Inflammatory macrophage treated with lipopolysaccharide for 4 hours (primary cell): ENCODE results near the gene GBF1.

ENCODE experiments used
- DNase-seq: peaks from one replicate; pipeline ENCODE4 v3.0.0-alpha.2; 2020

GBF1 gene

GRCh38 chr10:102352066-102352715 lies 106.9 kb downstream of the GBF1 start:
- DNase-seq = peak; percentile 63

- DNase-seq = no peak
Measured at GRCh38 chr10:102354451-102354850, 109.1 kb downstream of the GBF1 start.

GRCh38 chr10:102358712-102359382 lies 113.5 kb downstream of the GBF1 start:
- no peak for DNase-seq

GRCh38 chr10:102367441-102367840 lies 122.1 kb downstream of the GBF1 start:
- no peak for DNase-seq

DNA sequence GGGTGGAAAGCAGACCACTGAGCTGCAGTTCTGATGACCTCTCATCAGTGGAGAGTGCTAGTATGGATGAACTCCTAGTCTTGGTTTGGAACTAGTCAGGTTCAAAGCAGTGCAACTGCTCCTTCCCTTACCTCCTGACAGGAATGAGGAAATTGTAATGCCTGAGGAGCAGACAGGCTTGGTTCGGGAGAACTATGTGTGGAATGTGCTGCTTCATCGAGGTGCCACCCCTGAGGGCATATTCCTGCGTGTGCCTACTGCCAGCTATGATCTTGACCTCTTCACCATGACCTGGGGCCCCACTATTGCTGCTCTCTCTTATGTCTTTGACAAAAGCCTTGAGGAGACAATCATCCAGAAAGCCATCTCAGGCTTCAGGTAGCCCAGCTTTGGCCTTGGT lies 122.7 kb downstream of the GBF1 start:
- no peak for DNase-seq

DNA sequence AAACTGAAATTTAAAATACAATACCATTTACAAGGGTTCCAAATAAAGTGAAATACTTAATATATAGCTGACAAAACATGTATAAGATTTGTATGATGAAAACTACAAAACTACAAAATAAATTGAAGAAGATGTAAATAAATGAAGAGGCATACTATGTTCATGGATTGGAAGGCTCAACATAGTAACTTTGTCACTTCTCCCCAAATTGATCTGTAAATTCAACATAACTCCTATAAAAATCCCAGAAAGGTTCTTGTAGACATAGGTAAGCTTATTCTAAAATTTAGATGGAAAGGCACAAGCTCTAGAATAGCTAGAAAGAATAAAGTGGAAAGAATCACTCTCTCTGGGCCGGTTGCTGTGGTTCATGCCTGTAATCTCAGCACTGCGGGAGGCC lies 126.0 kb downstream of the GBF1 start:
- no peak for DNase-seq

DNA sequence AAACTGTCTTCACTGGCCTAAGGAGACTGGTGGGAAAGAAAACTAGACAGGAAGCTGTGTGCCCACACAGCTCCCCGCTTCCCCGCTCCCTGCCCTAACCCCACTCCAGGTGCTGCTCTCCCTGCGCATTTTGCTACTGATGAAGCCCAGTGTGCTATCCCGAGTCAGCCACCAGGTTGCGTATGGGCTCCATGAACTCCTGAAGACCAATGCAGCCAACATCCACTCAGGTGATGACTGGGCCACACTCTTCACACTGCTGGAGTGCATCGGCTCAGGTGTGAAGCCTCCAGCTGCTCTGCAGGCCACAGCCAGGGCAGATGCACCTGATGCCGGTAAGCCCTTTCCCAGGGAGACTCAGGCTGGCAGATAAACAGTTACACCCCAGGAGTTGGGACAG lies 129.9 kb downstream of the GBF1 start:
- DNase-seq = no peak

DNA sequence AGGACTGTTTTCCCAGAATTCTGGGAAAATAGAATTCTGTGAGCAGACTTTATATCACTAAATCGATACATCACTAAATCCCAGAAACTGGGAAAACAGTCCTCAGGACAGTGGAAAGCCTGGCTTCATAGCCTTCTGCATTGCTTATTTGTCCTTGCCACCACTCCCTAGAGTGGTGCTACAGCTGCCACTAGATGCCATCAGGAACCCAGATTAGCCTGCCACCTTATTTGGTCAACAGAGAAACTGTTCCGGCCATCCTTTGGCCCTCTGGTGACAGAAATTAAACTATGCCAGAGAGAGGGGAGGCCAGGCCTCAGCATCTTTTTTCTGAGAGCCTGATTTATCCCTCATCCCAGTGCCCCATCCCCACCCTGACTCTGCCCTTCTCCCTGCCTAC lies 130.5 kb downstream of the GBF1 start:
- no peak for DNase-seq

- DNase-seq = no peak
Measured at GRCh38 chr10:102376901-102377300, 131.6 kb downstream of the GBF1 start.

DNA sequence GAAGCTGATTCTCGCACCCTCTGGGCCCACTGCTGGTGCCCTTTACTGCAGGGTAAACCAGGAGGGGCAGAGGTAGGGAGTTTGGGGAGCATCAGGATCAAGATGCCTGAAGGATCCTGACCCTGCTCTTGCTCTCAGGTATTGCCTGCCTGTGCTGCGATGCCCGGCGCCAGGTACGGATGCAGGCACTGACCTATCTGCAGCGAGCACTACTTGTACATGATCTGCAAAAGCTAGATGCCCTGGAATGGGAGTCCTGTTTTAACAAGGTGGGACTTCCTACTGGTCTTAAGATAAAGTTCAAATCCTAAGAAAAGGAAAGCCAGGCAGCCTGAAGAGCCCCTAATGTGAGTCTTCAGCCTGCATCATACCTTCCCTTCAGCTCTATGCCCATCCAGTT lies 134.1 kb downstream of the GBF1 start:
- DNase-seq = no peak

DNA sequence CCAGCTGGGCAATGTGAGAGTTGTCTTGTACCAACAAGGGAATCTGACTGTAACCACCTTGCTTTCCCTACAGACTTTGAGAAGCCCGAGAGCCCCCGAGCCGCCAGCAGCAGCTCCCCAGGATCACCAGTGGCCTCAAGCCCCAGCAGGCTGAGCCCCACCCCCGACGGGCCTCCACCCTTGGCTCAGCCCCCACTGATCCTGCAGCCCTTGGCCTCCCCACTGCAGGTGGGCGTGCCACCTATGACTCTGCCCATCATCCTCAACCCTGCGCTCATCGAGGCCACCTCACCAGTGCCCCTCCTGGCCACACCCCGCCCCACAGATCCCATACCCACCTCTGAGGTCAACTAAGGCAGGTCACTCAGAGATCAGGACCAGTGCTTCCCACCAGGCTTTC lies 136.7 kb downstream of the GBF1 start:
- DNase-seq = no peak

DNA sequence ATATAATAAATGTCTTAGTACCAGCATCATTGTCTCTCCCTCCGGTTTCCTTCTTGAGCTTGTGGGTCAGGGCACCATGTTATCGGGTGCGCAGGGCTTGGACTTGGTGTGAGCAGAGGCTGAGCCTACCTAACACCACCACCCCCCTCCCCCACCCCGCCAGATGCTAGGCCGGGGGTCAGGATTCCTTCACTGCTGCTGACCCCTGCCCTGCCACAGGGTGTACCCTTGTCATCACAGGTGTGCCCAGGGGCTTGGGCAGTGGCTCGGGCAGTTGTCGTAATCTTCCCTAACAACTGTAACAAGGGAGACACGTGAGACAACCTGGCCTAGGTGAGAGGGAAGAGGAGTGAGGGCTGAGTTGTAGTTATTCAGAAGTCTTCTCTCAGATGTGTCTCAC lies 137.5 kb downstream of the GBF1 start:
- DNase-seq = no peak

DNA sequence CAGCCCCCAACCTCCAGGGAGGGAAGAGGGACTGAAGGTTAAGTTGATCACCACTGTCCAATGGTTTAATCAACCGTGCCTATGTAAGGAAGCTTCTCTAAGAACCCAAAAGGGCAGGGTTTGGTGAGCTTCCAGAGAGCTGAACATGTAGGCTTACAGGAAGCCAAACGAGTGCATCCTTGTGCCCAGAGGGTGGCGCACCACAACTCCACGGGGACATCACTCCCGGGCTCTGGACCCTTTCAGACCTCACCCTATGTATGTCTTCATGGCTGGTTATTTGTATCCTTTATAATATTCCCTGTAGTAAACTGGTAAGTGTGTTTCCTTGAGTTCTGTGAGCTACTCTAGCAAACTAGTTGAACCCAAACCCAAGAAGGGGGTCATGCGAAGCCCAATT lies 138.7 kb downstream of the GBF1 start:
- DNase-seq = no peak

GRCh38 chr10:102384606-102385429 lies 139.5 kb downstream of the GBF1 start:
- peak; percentile 67 for DNase-seq

- no peak for DNase-seq
Measured at GRCh38 chr10:102389894-102390293, 144.6 kb downstream of the GBF1 start.

DNA sequence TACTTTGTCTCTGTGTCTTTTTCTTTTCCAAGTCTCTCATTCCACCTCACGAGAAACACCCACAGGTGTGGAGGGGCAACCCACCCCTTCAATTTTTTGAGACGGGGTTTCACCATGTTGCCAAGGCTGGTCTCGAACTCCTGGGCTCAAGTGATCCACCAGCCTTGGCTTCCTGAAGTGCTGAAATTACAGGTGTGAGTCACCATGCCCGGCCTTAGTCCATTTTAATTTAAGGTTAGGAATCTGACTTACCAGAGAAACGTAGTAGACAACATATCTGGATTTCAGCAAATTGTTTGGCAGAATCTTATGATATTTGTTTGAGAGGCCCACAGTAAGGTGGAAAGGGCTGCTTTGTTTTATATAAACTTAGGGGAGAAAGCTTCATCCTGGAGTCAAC lies 147.0 kb downstream of the GBF1 start:
- no peak for DNase-seq

DNA sequence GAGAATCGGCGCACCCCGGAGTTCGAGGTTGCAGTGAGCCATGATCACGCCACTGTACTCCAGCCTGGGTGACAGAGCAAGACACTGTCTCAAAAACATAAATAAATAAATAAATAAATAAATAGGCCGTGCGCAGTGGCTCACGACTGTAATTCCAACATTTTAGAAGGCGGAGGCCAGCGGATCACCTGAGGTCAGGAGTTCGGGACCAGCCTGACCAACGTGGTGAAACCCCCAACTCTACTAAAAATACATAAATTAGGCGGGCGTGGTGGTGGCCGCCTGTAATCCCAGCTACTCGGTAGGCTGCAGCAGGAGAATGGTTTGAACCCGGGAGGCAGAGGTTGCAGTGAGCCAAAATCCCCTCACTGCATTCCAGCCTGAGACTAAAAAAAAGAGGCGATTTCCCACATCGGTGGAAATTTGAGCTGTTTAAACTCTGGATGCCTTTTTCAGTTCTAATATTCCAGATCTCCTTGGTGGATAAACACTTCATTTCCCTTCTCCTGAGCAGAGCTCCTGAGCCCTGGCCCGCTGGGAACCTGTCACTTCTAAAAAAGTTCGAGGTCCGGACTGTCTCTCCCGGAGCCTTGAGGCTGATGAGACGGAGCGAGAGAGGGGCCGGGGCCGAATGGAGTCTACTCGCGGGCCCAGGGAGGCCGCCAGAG lies 148.2 kb downstream of the GBF1 start:
- DNase-seq = no peak

GRCh38 chr10:102394079-102394800 lies 148.9 kb downstream of the GBF1 start:
- peak; percentile 99 for DNase-seq

GRCh38 chr10:102394801-102395399 lies 149.6 kb downstream of the GBF1 start:
- peak; percentile 91 for DNase-seq

- DNase-seq = peak; percentile 95
Measured at GRCh38 chr10:102395400-102396316, 150.3 kb downstream of the GBF1 start, which contains the start of gene NFKB2. TSS of gene NFKB2 (plus strand) at chr10:102395705. CDS start at chr10:102395960, 255 bp downstream.

GRCh38 chr10:102396317-102396650 lies 151.0 kb downstream of the GBF1 start:
- DNase-seq = no peak
